ENCODE data around the gene TAS1R2.

- no peak for TF ChIP-seq CTCF (IDR thresholded peaks at IDR 0.05)
- TF ChIP-seq POLR2A (IDR thresholded peaks at IDR 0.05), result no peak
Observed at GRCh38 chr1:18796950-18797349, 62.5 kb downstream of the TAS1R2 start.
